GM12874 (cell line): ENCODE results near the gene PLPP2.
A peak's percentile ranks its signal among the peaks of the same experiment; 100 is the strongest.

Experiments used
- CTCF ChIP-seq: IDR thresholded peaks from 2 replicates; pipeline ENCODE4 v1.5.1; 2011; ENCODE audit warnings: low read depth, mild to moderate bottlenecking, control low read depth, low read length, moderate library complexity; ENCODE audit not compliant: insufficient read depth

PLPP2 gene

GRCh38 chr19:289651-290371, 1.4 kb downstream of the PLPP2 start:
- no peak for TF ChIP-seq CTCF

GRCh38 chr19:288911-289310, 2.3 kb downstream of the PLPP2 start:
- no peak for TF ChIP-seq CTCF

- no peak for TF ChIP-seq CTCF
These were observed 3.8 kb downstream of the PLPP2 start for GRCh38 chr19:287381-287871.

GRCh38 chr19:283395-283794, 7.8 kb downstream of the PLPP2 start:
- TF ChIP-seq CTCF: no peak

GRCh38 chr19:282501-282900, 8.7 kb downstream of the PLPP2 start:
- TF ChIP-seq CTCF: no peak

GRCh38 chr19:281992-282391, 9.2 kb downstream of the PLPP2 start:
- TF ChIP-seq CTCF: peak; percentile 33; the same call in 1 of the 2 replicates

GRCh38 chr19:281156-281853, 9.9 kb downstream of the PLPP2 start:
- no peak for TF ChIP-seq CTCF
